GM03348 (cell line): ENCODE measurements around the gene IFNL4.
"Not testable (repeated sequence)": the region's sequence is repeated elsewhere in the genome, so short reads cannot be mapped to it uniquely, and the experiment has no call there.

Experiments used
- DNase-seq: peaks from one replicate; pipeline ENCODE4 v3.0.0; 2012; ENCODE audit warnings: low spot score

IFNL4 gene

DNA sequence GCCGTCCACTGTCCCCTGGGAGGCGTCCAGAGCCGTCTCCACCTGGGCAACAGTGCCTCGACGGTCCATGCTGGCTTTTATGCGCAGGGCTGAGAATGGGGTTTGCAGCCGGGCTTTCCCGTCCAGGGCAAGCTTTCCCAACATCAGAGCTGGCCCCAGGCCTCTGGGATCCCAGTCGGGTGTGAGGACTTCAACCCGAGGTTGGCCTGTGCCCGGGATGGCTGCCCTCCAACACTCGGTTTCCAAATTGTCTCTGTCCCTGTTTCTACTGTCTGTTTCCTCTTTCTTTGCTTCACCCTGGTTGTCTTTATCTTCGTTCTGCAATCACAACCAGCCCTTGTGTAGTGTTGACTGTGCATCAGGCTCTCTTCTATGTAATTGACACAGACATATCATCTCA lies at the start of gene IFNL4:
IFNL4 (minus strand) TSS at position 51 of the 400 bp plus-strand sequence.
- no peak for DNase-seq

DNA sequence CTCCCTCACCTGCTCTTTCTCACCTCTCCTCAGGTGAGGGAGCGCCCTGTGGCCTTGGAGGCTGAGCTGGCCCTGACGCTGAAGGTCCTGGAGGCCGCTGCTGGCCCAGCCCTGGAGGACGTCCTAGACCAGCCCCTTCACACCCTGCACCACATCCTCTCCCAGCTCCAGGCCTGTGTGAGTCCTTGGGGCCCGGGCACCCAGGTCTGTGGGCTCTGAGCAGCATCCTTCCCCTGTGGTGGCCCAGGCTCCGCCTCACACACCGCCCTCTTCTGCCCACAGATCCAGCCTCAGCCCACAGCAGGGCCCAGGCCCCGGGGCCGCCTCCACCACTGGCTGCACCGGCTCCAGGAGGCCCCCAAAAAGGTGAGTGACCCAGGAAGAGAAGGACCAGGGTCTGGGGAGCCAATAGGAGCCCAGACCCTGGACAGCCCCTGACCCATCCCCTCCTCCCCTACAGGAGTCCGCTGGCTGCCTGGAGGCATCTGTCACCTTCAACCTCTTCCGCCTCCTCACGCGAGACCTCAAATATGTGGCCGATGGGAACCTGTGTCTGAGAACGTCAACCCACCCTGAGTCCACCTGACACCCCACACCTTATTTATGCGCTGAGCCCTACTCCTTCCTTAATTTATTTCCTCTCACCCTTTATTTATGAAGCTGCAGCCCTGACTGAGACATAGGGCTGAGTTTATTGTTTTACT lies 49.4 kb upstream of the IFNL4 start:
- no peak for DNase-seq

DNA sequence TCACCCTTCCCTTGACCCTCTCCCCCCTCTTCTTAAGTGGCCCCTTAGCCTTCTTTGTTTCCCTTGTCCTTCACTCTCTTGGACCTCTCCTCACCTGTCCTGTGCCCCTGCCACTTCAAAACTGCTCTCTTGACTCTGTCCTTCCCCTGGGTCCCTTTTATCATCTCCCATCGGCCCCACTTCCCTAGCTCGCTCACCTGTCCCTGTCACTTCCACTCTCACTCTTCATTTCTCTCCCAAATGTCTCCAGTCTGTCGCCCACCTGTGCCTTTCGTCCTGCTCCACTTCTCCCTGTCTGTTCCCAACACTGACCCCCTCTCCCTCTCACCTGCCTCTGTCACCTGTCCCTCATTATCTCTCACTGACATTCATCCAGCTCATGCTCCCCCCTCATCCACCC lies 48.2 kb upstream of the IFNL4 start:
- DNase-seq = no peak

DNA sequence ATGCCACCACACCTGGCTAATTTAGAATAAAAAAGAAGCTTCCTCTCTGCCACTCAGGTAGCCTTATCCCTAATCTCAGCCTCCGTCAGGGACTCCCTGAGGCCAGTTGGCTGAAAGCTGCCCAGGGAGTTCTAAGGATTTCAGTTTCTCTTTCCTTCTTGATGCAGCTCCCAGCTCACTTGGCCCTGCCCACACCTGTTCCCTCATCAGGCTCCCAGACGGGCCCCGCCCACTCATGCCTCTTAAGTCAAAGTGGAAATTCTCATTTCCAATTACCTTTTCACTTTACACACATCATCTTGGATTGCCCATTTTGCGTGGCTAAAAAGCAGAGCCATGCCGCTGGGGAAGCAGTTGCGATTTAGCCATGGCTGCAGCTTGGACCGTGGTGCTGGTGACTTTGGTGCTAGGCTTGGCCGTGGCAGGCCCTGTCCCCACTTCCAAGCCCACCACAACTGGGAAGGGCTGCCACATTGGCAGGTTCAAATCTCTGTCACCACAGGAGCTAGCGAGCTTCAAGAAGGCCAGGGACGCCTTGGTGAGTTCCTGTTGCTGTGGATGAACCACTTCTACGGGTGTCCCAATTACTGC lies 47.5 kb upstream of the IFNL4 start, which contains the start of gene IFNL1:
IFNL1 (plus strand) TSS at position 353 of the 591 bp plus-strand sequence; CDS start at position 368, 15 bp downstream.
- DNase-seq = no peak

GRCh38 chr19:39293394-39293793 lies 44.7 kb upstream of the IFNL4 start:
- DNase-seq = no peak

DNA sequence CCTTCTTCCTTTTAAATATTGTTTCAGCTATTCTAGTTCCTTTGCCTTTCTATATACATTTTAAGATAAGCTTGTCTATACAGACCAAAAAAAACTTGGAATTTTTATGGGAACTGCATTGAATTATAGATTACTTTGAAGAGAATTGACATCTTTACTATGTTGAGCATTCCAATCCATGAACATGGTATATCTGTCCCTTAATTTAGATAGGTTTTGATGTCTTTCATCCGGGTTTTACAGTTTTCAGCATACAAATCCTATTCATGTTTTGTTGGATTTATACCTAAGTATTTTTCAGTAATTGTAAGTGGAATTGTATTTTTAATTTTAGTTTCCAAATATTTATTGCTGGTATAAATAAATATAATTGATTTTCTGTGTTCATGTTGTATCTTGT lies 35.4 kb upstream of the IFNL4 start:
- DNase-seq = no peak

GRCh38 chr19:39282021-39282420 lies 33.4 kb upstream of the IFNL4 start:
- DNase-seq = no peak

GRCh38 chr19:39277598-39277997 lies 28.9 kb upstream of the IFNL4 start:
- no peak for DNase-seq

DNA sequence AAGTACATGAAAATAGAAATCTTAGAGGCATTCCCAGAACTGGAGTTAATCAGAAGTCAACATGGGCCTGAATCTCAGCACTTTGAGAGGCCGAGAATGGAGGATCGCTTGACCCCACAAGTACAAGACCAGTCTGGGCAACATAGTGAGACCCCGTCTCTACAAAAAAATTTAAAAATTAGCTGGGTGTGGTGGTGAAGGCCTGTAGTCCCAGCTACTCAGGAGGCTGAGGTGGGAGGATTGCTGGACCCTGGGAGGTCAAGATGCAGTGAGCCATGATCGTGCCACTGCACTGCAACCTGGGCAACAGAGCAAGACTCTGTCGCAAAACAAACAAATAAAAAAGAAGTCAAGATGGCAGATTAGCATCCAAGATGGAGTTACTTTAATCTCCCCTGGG lies 28.1 kb upstream of the IFNL4 start:
- no peak for DNase-seq

DNA sequence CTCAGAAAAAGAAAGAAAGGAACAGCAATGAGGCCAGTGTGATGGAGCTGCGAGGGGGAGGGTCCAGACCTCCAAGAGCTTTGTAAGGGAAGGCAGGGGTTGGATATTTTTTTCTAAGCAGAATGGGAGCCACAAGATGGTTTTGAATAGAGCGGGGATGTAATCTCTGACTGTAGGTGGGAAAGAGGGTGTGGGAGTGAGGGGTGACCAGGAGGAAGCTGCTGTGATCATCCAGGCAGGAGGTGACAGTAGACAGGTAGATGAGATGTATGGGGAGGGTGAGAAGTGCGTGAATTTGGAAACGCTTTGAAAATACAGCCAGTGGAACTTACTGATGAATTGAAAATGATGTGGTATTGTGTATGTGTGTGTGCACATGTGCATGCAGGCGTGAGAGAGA lies 26.9 kb upstream of the IFNL4 start:
- no peak for DNase-seq

DNA sequence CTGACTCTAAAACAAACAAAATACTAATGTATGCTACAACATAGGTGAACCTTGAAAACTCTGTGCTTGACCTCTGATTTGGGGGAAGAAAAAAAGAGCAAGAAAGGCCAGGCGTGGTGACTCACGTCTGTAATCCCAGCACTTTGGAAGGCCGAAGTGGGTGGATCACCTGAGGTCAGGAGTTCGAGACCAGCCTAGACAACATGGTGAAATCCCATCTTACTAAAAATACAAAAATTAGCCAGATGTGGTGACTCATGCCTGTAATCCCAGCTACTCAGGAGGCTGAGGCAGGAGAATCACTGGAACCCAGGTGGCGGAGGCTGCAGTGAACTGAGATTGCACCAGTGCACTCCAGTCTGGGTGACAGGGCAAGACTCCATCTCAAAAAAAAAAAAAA lies 25.2 kb upstream of the IFNL4 start:
- not testable (repeated sequence) for DNase-seq

DNA sequence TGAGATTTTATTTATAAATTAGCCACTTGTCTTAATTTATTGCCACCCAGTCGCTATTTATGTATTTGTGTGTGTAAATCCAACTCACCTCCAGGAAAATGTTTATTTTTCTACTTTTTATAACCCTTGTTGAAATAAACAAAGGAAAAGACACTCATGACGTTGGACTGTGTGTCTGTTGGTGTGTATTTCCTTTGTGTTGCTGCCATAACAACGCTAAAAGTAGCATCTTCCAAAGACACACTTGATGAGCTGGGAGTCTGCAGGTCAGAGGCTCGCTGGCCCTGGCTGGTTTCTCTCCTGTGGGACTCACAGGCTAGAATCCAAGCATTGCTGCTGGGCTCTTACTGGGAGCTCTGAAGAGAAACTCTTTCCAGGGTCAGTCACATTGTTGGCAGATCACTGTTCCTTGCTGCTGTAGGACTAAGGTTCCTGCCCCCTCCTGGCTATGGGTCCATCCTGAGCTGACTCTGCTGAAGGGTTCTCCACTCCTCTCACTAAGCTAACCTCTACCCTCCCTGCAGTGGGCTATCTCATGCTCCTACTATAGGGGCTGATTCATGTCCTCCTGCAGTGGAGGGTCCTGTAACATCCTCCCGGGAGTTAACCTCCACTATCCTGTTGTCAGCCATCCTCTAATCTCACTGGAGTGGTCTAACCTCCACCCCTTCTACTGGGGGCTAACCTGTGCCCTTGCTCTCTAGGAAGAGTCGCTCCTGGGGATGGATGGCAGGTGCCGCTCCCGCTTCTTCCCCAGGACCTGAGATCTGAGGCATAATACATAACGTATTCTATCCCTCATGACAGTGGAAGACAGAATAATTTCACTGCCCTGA lies 21.6 kb upstream of the IFNL4 start:
- no peak for DNase-seq

- DNase-seq = not testable (repeated sequence)
Observed at GRCh38 chr19:39269369-39269768, 20.7 kb upstream of the IFNL4 start.

DNA sequence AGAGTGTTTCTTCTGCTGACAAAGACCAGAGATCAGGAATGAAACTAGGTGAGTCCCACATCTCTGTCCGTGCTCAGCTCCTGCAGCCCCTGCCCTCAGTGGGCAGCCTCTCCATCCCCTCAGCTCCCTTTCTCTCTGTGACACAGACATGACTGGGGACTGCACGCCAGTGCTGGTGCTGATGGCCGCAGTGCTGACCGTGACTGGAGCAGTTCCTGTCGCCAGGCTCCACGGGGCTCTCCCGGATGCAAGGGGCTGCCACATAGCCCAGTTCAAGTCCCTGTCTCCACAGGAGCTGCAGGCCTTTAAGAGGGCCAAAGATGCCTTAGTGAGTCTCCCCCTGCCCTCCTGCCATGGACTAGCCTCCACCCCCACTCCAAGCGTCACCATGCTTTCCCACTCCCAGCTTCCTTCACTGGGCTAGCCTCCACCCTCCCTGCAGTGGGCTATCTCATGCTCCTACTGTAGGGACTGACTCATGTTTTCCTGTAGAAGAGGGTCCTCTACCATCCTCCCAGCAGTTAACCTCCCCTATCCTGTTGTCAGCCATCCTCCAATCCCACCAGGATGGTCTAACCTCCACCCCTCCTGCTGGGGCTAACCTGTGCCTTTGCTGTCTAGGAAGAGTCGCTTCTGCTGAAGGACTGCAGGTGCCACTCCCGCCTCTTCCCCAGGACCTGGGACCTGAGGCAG lies 20.0 kb upstream of the IFNL4 start:
- DNase-seq = not testable (repeated sequence)

GRCh38 chr19:39268085-39268484 lies 19.4 kb upstream of the IFNL4 start, which contains the start of gene IFNL2:
TSS of gene IFNL2 (plus strand) at chr19:39268396. CDS start at chr19:39268569, 173 bp downstream.
- not testable (repeated sequence) for DNase-seq

DNA sequence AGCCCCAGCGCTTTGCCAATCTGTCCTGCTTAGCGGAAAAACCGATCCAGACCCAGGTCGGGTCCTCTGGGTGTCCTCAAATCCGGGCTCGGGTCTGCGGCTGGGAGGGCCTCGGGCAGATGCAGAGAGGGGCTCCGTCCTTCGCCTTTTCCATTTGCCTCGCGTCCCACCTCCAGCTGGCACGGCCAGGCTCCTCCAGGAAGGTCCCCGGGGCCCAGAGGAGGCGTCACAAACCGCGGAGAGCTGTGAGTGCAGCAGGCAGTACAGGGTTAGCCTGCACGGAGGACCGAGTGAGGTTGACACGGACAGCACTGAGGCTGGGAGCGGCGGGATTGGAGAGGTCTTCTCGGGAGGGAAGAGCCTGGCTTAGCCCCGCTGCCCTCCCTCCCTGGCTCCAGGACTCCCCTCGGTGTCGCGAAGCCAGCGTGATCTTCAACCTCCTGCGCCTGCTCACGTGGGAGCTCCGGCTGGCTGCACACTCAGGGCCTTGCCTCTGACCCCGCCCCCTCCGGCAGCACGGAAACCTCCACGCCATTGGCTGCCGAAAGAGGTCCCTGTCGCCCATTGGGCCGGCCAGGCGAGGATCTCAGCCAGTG lies 16.8 kb upstream of the IFNL4 start:
- no peak for DNase-seq

DNA sequence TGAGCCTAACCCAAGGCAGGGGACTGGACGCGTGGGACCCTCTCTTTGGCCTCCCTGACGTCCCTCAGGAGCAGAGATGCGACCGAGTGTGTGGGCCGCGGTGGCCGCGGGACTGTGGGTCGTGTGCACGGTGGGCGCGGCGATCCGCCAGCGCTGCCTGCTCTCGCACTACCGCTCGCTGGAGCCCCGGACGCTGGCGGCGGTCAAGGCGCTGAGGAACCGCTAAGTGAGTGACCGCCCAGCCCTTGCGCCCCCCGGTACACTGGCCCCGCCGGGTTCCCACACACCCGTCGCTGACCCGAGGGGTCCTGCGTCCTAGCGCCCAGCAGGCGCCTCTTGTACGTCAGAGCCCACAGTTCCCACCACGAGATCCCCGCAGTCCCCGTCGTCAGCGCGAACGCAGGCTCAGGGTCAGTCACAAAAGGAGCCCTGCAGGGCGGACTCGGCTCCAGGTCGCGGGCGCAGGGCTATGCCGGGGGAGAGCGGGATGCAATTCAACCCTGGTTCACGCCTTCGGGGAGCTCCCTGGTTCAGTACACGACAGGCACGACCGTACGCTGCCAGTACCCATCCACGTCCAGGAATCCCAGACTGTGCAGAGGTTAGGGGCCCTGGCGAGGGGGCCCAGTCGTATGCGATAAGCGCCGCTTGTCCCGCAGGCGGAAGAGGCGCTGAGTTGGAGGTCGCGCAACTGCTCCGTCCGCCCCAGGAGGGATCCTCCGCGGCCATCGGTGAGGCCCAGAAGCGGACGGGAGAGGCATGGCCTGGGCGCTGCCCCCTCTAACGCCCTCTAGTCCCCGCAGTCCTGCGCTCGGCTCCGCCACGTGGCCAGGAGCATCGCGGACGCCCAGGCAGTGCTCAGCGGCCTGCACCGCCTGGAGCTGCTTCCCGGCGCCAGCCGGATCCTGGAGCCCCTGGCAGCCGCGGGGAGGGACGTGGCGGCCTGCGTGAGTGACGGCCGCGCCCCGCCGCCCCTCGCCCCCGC lies 15.9 kb upstream of the IFNL4 start:
- DNase-seq = no peak

DNA sequence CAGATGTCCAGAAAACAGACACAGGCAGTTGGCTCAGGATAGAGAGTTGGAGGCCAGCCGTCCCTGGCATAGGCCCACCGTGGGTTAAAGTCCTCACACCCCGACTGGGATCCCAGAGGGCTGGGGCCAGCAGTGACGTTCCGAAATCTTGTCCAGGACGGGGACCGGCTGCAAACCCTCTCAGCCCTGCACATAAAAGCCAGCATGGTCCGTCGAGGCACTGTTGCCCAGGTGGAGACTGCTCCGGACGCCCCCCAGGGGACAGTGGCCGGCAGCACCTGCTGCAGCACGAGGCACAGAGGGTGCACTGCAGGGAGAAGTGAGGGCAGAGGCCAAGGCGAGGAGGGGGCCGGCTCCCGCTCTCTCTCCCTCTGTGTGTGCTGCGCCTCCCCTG lies 15.3 kb upstream of the IFNL4 start:
- no peak for DNase-seq

- no peak for DNase-seq
Observed at GRCh38 chr19:39262496-39262895, 13.8 kb upstream of the IFNL4 start.

DNA sequence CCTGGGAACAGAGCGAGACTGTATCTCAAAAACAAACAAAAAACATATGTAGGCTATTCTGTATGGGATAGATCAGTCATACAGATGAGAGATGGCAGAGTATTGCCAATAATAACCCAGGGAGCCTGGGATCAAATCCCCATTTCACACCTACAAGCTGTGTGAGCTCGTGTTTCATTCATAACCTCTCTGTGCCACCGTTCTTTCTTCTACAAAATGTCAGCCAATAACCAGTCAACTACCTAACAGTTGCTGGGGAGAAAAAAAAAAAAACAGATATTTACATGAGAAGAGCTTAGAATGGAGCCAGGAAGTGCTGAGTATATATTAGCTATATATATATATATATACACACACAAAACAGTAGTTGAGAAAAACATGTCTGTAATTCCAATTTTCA lies 13.0 kb upstream of the IFNL4 start:
- DNase-seq = no peak

GRCh38 chr19:39257227-39257626 lies 8.6 kb upstream of the IFNL4 start:
- no peak for DNase-seq
